H9 (cell line): ENCODE measurements around the gene RIOX2. TPM values are rescaled to one million over a fixed set of nuclear protein-coding genes. Genes with fewer than 3 reads are reported as not detected.

Source experiments
- DNase-seq: peaks from one replicate; pipeline ENCODE4 v3.0.0-alpha.2; 2017
- H2AFZ ChIP-seq: one replicate; pipeline ENCODE4 v1.6.1; 2013; ENCODE audit warnings: mild to moderate bottlenecking, low read length, control low read depth, moderate library complexity
- H2AK5ac ChIP-seq: 2 replicates; pipeline ENCODE4 v1.6.1; 2013; ENCODE audit warnings: low read length, control low read depth, mixed read lengths; ENCODE audit not compliant: insufficient read length
- H2BK120ac ChIP-seq: one replicate; pipeline ENCODE4 v1.6.1; 2013; ENCODE audit warnings: low read depth, mild to moderate bottlenecking, low read length, control low read depth, inconsistent platforms; ENCODE audit not compliant: poor library complexity, severe bottlenecking
- H2BK12ac ChIP-seq: 2 replicates; pipeline ENCODE4 v1.6.1; 2013; ENCODE audit warnings: low read length, control low read depth, mixed read lengths, low read depth; ENCODE audit not compliant: insufficient read length
- H2BK15ac ChIP-seq: 2 replicates; pipeline ENCODE4 v1.6.1; 2013; ENCODE audit warnings: low read depth, low read length, control low read depth
- H2BK20ac ChIP-seq: one replicate; pipeline ENCODE4 v1.6.1; 2013; ENCODE audit warnings: low read depth, mild to moderate bottlenecking, low read length, control low read depth, inconsistent platforms; ENCODE audit not compliant: poor library complexity, severe bottlenecking
- H2BK5ac ChIP-seq: 2 replicates; pipeline ENCODE4 v1.6.1; 2013; ENCODE audit warnings: low read length, control low read depth, mixed read lengths; ENCODE audit not compliant: insufficient read length
- H3K14ac ChIP-seq: 2 replicates; pipeline ENCODE4 v1.6.1; 2013; ENCODE audit warnings: low read length, control low read depth; ENCODE audit not compliant: insufficient read depth
- H3K18ac ChIP-seq: 2 replicates; pipeline ENCODE4 v1.6.1; 2013; ENCODE audit warnings: low read depth, mild to moderate bottlenecking, mixed read lengths, low read length, control low read depth; ENCODE audit not compliant: insufficient read length
- H3K23ac ChIP-seq: 2 replicates; pipeline ENCODE4 v1.6.1; 2013; ENCODE audit warnings: low read length, control low read depth, mixed read lengths, low read depth; ENCODE audit not compliant: insufficient read length
- H3K23me2 ChIP-seq: 2 replicates; pipeline ENCODE4 v1.6.1; 2013; ENCODE audit warnings: low read depth, mild to moderate bottlenecking, mixed read lengths, low read length, control low read depth; ENCODE audit not compliant: insufficient read length, poor library complexity, severe bottlenecking
- H3K27ac ChIP-seq: 2 replicates; pipeline ENCODE4 v1.5.1; 2013; ENCODE audit warnings: low read length, control low read depth, mixed read lengths, low read depth; ENCODE audit not compliant: insufficient read length
- H3K27me3 ChIP-seq: 2 replicates; pipeline ENCODE4 v1.6.1; 2013; ENCODE audit warnings: low read length, control low read depth, inconsistent platforms; ENCODE audit not compliant: insufficient read depth
- H3K4ac ChIP-seq: 2 replicates; pipeline ENCODE4 v1.6.1; 2013; ENCODE audit warnings: low read depth, mild to moderate bottlenecking, control low read depth, inconsistent platforms, low read length, moderate library complexity
- H3K4me1 ChIP-seq: 2 replicates; pipeline ENCODE4 v1.6.1; 2013; ENCODE audit warnings: low read length, control low read depth, inconsistent platforms; ENCODE audit not compliant: insufficient read depth
- H3K4me2 ChIP-seq: 2 replicates; pipeline ENCODE4 v1.6.1; 2013; ENCODE audit warnings: low read length, control low read depth, mixed read lengths; ENCODE audit not compliant: insufficient read length, insufficient read depth
- H3K56ac ChIP-seq: 2 replicates; pipeline ENCODE4 v1.6.1; 2013; ENCODE audit warnings: low read depth, mild to moderate bottlenecking, mixed read lengths, low read length, control low read depth; ENCODE audit not compliant: insufficient read length
- H3K79me1 ChIP-seq: 2 replicates; pipeline ENCODE4 v1.6.1; 2013; ENCODE audit warnings: low read depth, mild to moderate bottlenecking, moderate library complexity, low read length, control low read depth, inconsistent platforms; ENCODE audit not compliant: insufficient read depth, poor library complexity, severe bottlenecking
- H3K79me2 ChIP-seq: 2 replicates; pipeline ENCODE4 v1.6.1; 2013; ENCODE audit warnings: low read length, control low read depth, inconsistent platforms; ENCODE audit not compliant: insufficient read depth
- H3K9ac ChIP-seq: 2 replicates; pipeline ENCODE4 v1.6.1; 2013; ENCODE audit warnings: low read length, control low read depth, mixed read lengths; ENCODE audit not compliant: insufficient read length; ENCODE audit errors: extremely low read depth
- H3K9me3 ChIP-seq: one replicate; pipeline ENCODE4 v1.6.1; 2013; ENCODE audit warnings: low read depth, low read length, inconsistent platforms; ENCODE audit not compliant: control insufficient read depth
- H3T11ph ChIP-seq: one replicate; pipeline ENCODE4 v1.6.1; 2013; ENCODE audit warnings: mild to moderate bottlenecking, low read length, control low read depth, inconsistent platforms
- H4K20me1 ChIP-seq: one replicate; pipeline ENCODE4 v1.6.1; 2013; ENCODE audit not compliant: control insufficient read depth, insufficient read length, insufficient read depth
- H4K5ac ChIP-seq: 2 replicates; pipeline ENCODE4 v1.6.1; 2013; ENCODE audit warnings: low read depth, mild to moderate bottlenecking, mixed read lengths, low read length, control low read depth; ENCODE audit not compliant: insufficient read length
- H4K8ac ChIP-seq: replicated peaks from 2 replicates; pipeline ENCODE4 v1.6.1; 2013; ENCODE audit warnings: low read length, control low read depth, mixed read lengths, low read depth; ENCODE audit not compliant: insufficient read length
- H4K91ac ChIP-seq: 2 replicates; pipeline ENCODE4 v1.6.1; 2013; ENCODE audit warnings: low read depth, mild to moderate bottlenecking, moderate library complexity, mixed read lengths, low read length, control low read depth; ENCODE audit not compliant: insufficient read length
- H3K27ac Mint-ChIP-seq, 3 experiments: 2 replicates in 2 of 3; 3 replicates in 1 of 3; pipeline ENCODE4 v1.8.0; 2020 to 2021; ENCODE audit warnings: mixed read lengths in 3 of 3, mild to moderate bottlenecking in 1 of 3, moderate library complexity in 1 of 3
- H3K27me3 Mint-ChIP-seq: 2 replicates; pipeline ENCODE4 v1.8.0; 2021; ENCODE audit warnings: low read depth, mild to moderate bottlenecking, moderate library complexity, mixed read lengths
- H3K36me3 Mint-ChIP-seq, 3 experiments: 2 replicates in 2 of 3; 3 replicates in 1 of 3; pipeline ENCODE4 v1.8.0; 2020 to 2021; ENCODE audit warnings: low read depth in 3 of 3, mixed read lengths in 3 of 3; ENCODE audit not compliant: insufficient read depth in 1 of 3
- H3K4me1 Mint-ChIP-seq, 2 experiments: 2 replicates each; pipeline ENCODE4 v1.8.0; 2020; ENCODE audit warnings: mixed read lengths in 2 of 2
- H3K4me3 Mint-ChIP-seq, 2 experiments: 2 replicates in 1 of 2; 3 replicates in 1 of 2; pipeline ENCODE4 v1.8.0; 2020 to 2021; ENCODE audit warnings: mild to moderate bottlenecking in 2 of 2, mixed read lengths in 2 of 2, moderate library complexity in 1 of 2
- H3K9me3 Mint-ChIP-seq, 2 experiments: 2 replicates in 1 of 2; 3 replicates in 1 of 2; pipeline ENCODE4 v1.8.0; 2020; ENCODE audit warnings: mild to moderate bottlenecking in 2 of 2, mixed read lengths in 2 of 2, moderate library complexity in 1 of 2
- WGBS: extraction: QIAGEN DNeasy Blood & Tissue Kit; methylation state at CpG from one replicate; pipeline ENCODE4 v1.1.7; 2013; ENCODE audit warnings: missing lambda C conversion rate, low lambda C conversion rate, mixed read lengths; ENCODE audit not compliant: insufficient read length; ENCODE audit errors: extremely low coverage; 5-methylcytosine and 5-hydroxymethylcytosine counted together
- total RNA-seq: library from RNA; stranded (reverse); gene quantifications from 2 replicates; pipeline ENCODE4 v1.2.1, GENCODE V29; 2021
- TF ChIP-seq, protein P1 (sequence below): fragments of 200-600 bp; sonication (generic); conservative IDR thresholded peaks from 3 replicates; pipeline ENCODE4 v1.8.0; 2021; ENCODE audit warnings: antibody characterized with exemption, mild to moderate bottlenecking

The RIOX2 gene
- total RNA-seq, 1 experiment from 2014 or later: 15.5 TPM

DNA sequence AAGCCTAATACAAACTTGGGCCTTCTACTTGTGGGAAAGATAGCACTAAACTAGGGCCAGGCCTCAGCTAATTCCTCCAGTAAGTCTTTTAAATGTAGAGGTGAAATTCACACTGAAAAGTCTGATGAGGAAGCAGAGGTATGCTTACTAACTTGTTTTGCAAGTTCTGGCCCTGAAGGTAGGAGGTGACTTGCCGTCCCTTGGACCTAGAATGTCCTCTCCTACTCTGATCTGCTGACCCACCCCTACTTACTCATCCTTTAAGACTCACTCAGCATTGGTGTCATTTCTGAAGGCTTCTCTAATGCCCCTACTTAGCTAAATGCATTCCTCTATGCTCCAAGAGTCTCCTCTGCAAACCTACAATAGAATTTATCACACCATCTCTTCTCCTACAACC, 19.4 kb downstream of the RIOX2 start:
- Histone ChIP-seq H2BK12ac (no peak overlapping the region), H3K4me2 (no peak overlapping the region), H4K20me1 (no peaks in the 10 kb centered on the region), H3K18ac (no peak overlapping the region), H3K79me1 (no peaks in the 10 kb centered on the region), H3T11ph (no peak overlapping the region), H3K27me3 (no peaks in the 10 kb centered on the region), H3K14ac (no peak overlapping the region), H2BK120ac (no peak overlapping the region), H4K91ac (no peak overlapping the region), H2AK5ac (no peak overlapping the region), H4K8ac (no peak overlapping the region), H4K5ac (no peak overlapping the region), H2BK15ac (no peak overlapping the region), H3K4ac (no peak overlapping the region), H3K23me2 (no peaks in the 10 kb centered on the region), H3K4me1 (no peaks in the 10 kb centered on the region), H3K79me2 (no peaks in the 10 kb centered on the region), H3K27ac (no peak overlapping the region), H3K9me3 (no peaks in the 10 kb centered on the region), H2BK5ac (no peak overlapping the region), H3K23ac (no peak overlapping the region), H2BK20ac (no peak overlapping the region), H3K9ac (no peak overlapping the region), H2AFZ (no peak overlapping the region), H3K56ac (no peak overlapping the region)
- WGBS: no CpG with 5 or more reads among the region's 1 CpG
- Mint-ChIP-seq H3K27me3 (no peaks in the 10 kb centered on the region), H3K27ac (0 out of 7 replicates have a peak overlapping the region, but pooled peaks of 1 of the 3 experiments have one; percentile 42), H3K9me3 (no peaks in the 10 kb centered on the region), H3K4me3 (no peak overlapping the region), H3K36me3 (peaks cover 4 to 11% (median 7%) of the 10 kb centered on the region in 3 experiments; a peak in 6 of 7 replicates), H3K4me1 (0 out of 4 replicates have a peak, but pooled peaks cover 0 to 3% of the 10 kb centered on the region in 2 experiments)
- TF ChIP-seq, protein P1, sequence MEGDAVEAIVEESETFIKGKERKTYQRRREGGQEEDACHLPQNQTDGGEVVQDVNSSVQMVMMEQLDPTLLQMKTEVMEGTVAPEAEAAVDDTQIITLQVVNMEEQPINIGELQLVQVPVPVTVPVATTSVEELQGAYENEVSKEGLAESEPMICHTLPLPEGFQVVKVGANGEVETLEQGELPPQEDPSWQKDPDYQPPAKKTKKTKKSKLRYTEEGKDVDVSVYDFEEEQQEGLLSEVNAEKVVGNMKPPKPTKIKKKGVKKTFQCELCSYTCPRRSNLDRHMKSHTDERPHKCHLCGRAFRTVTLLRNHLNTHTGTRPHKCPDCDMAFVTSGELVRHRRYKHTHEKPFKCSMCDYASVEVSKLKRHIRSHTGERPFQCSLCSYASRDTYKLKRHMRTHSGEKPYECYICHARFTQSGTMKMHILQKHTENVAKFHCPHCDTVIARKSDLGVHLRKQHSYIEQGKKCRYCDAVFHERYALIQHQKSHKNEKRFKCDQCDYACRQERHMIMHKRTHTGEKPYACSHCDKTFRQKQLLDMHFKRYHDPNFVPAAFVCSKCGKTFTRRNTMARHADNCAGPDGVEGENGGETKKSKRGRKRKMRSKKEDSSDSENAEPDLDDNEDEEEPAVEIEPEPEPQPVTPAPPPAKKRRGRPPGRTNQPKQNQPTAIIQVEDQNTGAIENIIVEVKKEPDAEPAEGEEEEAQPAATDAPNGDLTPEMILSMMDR: no peak
- no peak for DNase-seq
